NCI-H446 treated with DMSO at 0.1 percent for 48 hours (cell line): ENCODE measurements around the gene MED31.
"Not testable (repeated sequence)": the region's sequence is repeated elsewhere in the genome, so short reads cannot be mapped to it uniquely, and the experiment has no call there.

Experiments used
- DNase-seq: peaks from one replicate; lab custom pipeline; 2025; lab: John Stamatoyannopoulos, UW

MED31 gene

GRCh38 chr17:6626616-6627015, 24.8 kb downstream of the MED31 start:
- DNase-seq: no peak

GRCh38 chr17:6623941-6624340, 27.5 kb downstream of the MED31 start:
- DNase-seq: no peak

- DNase-seq: no peak
Measured at GRCh38 chr17:6611231-6611630, 40.2 kb downstream of the MED31 start.

- DNase-seq: no peak
Measured at GRCh38 chr17:6610011-6610410, 41.4 kb downstream of the MED31 start.

GRCh38 chr17:6608321-6608720, 43.1 kb downstream of the MED31 start:
- no peak for DNase-seq

GRCh38 chr17:6605142-6605541, 46.3 kb downstream of the MED31 start:
- DNase-seq: no peak

GRCh38 chr17:6603744-6604325, 47.6 kb downstream of the MED31 start:
- DNase-seq: peak; percentile 14

GRCh38 chr17:6602141-6602540, 49.3 kb downstream of the MED31 start:
- no peak for DNase-seq

- DNase-seq: no peak
Measured at GRCh38 chr17:6599364-6599763, 52.0 kb downstream of the MED31 start.

- no peak for DNase-seq
Measured at GRCh38 chr17:6597727-6598126, 53.7 kb downstream of the MED31 start.

- no peak for DNase-seq
Measured at GRCh38 chr17:6596941-6597340, 54.5 kb downstream of the MED31 start.

- no peak for DNase-seq
Measured at GRCh38 chr17:6596511-6596910, 54.9 kb downstream of the MED31 start.

GRCh38 chr17:6596081-6596480, 55.3 kb downstream of the MED31 start:
- no peak for DNase-seq

- DNase-seq: not testable (repeated sequence)
Measured at GRCh38 chr17:6593371-6593770, 58.0 kb downstream of the MED31 start.
